Myocyte (in vitro differentiated cells): Measurements from ENCODE around the gene TBL1XR1. TPM values are rescaled to one million over a fixed set of nuclear protein-coding genes. Genes with fewer than 3 reads are reported as not detected.
A peak's percentile ranks its signal among the peaks of the same experiment; 100 is the strongest.
"Not testable (repeated sequence)": the region's sequence is repeated elsewhere in the genome, so short reads cannot be mapped to it uniquely, and the experiment has no call there.

Experiments
- DNase-seq: peaks from one replicate; pipeline ENCODE4 v3.0.0-alpha.2; 2012; ENCODE audit warnings: low read depth
- total RNA-seq: library from RNA; depleted of rRNA; stranded (reverse); fragments of >200 nt; gene quantifications from 2 replicates; pipeline ENCODE4 v1.2.3, GENCODE V29; 2014

TBL1XR1 gene
- total RNA-seq, 1 donor from 2014 or later: 167 TPM

GRCh38 chr3:177144922-177145321 is 52.4 kb downstream of the TBL1XR1 start:
- DNase-seq: no peak

DNA sequence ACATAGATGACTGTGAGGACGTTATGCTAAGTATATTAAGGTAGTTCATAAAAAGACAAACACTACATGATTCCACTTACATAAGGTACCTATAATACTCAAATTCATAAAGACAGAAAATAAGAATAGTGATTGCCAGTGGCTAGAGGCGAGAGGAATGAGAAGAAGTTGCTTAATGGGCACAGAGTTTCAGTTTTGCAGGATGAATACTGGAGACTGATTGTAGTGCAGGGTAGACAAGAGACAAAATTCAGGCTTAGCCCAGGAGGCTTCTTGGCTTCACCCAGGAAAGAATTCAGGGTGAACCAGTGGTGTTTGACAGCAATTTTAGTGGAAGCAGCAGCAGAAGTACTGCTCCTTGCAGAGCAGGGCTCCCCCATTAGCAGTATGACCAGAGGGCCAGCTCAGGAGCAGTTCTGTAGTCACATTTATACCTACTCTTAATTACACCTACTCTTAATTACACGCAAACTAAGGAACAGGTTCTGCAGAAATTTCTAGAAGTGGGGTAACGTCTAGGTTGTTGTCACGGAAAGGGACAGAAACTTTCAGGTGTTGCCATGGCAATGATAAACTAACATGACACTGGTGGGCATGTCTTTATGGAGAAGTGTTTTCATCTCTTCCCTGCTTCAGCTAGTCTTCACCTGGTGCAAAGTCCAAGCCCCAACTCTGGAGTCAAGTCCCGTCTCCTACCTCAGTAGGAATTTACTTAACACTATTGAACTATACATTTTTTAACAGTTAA is 55.2 kb downstream of the TBL1XR1 start:
- DNase-seq: no peak

DNA sequence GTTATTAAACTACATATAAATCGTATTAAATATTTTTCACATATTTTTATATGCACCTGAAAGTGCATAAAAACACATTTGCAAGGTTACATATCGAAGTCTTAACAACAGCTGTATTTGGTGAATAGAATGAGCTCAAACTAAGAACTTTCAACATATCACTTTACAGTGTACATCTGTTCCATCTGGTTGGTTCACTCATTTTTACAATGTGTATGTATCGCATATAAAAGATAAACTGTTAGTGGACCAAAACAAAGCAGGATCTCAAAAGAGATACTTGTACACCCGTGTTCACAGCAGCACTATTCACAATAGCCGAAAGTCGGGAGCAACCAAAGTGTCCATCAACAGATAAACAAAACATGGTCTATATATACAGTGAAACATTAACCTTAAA is 55.8 kb downstream of the TBL1XR1 start:
- no peak for DNase-seq

DNA sequence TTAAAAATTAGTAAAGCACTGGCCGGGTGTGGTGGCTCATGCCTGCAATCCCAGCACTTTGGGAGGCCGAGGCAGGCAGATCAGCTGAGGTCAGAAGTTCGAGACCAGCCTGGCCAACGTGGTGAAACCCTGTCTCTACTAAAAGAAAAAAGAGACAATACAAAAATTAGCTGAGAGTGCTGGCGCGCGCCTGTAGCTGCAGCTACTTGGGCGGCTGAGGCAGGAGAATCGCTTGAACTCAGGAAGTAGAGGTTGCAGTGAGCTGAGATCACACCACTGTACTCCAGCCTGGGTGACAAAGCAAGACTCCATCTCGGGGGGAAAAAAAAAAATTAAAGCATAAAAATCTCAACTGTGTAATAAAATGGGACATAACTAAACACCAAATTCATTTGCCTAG is 58.1 kb downstream of the TBL1XR1 start:
- not testable (repeated sequence) for DNase-seq

DNA sequence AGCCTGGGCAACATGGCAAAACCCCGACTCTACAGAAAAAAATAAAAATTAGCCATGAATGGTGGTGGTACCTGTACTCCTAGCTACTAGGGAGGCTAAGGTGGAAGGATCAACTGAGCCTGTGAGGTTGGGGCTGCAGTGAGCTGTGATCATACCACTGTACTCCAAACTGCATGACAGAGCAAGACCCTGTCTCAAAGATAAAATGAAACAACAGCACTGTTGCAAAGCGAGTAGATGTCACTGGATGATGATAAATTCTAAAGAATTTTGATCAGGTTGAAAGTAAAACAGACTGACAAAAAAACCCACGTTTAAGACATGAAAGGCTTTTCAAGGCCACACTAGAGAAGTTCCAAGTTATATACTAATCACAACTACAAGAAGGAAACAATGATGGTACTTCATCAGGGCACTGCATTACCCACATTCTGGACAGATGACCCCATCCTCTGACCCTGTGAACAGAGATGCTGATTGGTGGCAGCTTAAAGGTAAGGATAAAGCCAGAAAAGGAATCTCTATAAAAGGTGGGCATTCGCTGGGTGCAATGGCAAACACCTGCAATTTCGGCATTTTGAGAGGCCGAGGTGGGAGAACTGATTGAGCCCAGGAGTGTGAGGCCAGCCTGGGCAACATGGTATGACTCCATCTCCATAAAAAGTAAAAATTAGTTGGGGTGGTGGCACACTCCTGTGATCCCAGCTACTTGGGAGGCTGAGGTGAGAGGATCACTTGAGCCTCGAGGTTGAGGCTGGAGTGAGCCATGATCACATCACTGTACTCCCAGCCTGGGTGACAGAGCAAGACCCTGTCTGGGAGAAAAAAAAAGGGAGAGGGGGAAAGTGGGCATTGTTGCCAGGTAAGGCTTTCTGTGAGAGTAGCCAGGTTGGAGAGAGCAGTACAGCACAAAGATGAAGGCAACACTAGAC is 59.2 kb downstream of the TBL1XR1 start:
- DNase-seq: no peak

GRCh38 chr3:177136741-177137140 is 60.5 kb downstream of the TBL1XR1 start:
- no peak for DNase-seq

DNA sequence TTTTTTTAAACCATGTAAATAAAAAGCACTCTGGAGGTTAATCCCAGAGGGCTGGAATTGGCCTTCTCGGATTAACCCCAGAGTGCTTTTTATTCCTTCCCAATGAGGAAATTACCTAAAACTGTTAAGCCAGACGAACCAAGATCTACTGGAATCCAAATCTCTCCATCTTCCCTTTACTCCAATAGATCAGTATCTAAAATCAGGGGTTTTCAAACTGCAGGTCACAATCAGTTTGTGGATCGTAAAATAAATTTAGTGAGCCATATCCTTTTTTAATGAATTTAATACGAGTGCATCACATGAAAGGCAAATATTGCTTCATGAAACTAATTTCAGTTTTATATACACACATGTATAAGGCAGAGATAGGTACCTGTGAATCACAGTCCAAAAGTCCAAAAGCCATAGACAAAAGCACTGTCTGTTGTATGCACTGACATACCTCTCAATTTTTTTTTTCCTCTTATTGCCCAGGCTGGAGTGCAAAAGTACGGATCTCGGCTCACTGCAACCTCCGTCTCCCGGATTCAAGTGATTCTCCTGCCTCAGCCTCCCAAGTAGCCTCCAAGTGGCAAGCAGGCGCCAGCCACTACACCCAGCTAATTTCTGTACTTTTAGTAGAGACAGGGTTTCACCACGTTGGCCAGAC is 61.3 kb downstream of the TBL1XR1 start:
- no peak for DNase-seq

DNA sequence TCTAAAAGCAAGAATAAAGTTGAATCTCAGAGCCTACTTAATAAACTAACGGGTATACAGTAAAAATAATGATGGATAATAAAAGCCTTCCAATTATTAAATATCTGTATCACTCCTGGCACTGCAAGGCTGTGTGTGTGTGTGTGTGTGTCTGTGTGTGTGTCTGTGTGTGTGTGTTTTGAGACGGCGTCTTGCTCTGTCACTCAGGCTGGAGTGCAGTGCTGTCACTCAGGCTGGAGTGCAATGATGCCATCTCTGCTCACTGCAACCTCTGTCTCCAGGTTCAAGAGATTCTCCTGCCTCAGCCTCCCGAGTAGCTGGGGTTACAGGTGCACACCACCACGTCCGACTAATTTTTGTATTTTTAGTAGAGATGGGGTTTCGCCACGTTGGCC is 62.5 kb downstream of the TBL1XR1 start:
- no peak for DNase-seq

- DNase-seq: no peak
Observed at GRCh38 chr3:177133860-177134815, 63.1 kb downstream of the TBL1XR1 start.

DNA sequence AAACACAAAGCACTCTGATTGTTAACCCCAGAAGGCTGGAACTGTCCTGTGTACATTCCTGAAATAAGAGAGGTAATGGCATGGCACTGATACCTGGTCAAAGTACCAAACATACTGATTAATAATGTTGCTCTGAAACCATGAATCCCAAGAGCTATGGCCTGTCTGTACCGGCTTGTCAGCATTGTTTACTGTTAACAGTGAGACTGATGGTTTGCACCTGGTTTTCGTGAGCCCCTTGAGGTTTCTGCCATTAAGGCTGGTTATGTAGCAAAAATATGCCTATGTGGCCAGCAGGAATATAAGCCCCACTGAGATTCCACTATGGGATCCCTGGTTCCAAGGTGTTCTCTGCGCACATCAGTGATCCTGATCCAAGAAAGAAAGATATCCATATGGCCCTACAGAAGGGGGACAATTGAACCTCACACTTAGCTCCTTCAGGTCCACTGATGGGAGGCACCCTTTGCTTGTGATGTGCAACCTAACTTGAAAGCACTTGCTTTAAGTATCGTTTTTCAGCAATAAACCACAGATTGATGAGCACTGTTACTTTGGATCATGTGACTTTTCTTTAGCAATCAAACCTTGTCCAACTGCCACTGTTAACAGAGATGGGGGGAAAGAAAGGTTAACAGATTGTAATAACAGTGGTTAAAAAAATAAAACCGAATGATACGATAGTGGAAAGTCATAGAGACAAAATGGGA is 65.2 kb downstream of the TBL1XR1 start:
- DNase-seq: no peak

- no peak for DNase-seq
Observed at GRCh38 chr3:177127008-177127407, 70.3 kb downstream of the TBL1XR1 start.

- peak; percentile 58 for DNase-seq
Observed at GRCh38 chr3:177126015-177126773, 71.1 kb downstream of the TBL1XR1 start.

- DNase-seq: no peak
Observed at GRCh38 chr3:177124882-177125281, 72.4 kb downstream of the TBL1XR1 start.

DNA sequence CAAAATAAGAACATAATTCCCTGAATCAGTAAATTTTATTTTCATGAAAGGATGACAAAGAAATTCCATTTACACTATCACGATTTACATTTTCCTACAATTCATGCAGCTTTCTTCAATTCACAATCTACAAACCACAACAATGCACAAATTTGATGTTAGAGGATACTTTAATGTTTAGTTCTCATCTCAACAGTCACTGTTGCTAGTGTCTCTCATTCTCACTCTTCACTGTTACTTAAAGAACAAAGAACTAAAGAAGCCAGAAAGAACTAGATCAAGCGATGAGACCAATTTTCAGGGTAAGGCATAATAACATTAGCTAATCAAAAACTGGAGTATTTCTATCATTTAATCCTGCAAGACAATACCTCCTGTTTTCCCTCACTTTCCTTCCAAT is 73.5 kb downstream of the TBL1XR1 start:
- no peak for DNase-seq

GRCh38 chr3:177122183-177122856 is 75.0 kb downstream of the TBL1XR1 start:
- DNase-seq: no peak

GRCh38 chr3:177119829-177120228 is 77.5 kb downstream of the TBL1XR1 start:
- no peak for DNase-seq

DNA sequence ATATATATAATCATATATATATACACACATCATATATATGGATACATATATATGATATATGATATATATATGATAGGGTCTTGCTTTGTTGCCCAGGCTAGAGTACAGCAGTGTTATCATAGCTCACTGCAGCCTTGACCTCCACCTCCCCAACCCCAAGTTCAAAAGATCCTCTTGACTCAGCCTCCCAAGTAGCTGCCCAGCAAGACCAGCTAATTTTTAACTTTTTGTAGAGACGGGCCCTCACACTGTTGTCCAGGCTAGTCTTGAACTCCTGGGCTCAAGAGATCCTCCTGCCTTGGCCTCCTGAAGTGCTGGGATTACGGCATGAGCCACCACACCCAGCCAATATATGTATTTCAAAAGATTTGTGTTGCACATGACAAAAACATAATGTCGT is 83.0 kb downstream of the TBL1XR1 start:
- DNase-seq: no peak

- DNase-seq: no peak
Observed at GRCh38 chr3:177111541-177111949, 85.7 kb downstream of the TBL1XR1 start.

GRCh38 chr3:177110895-177111294 is 86.4 kb downstream of the TBL1XR1 start:
- DNase-seq: no peak
